ENCODE measurements around the gene CABCOCO1. TPM values are rescaled to one million over a fixed set of nuclear protein-coding genes. Genes with fewer than 3 reads are reported as not detected.

Gene CABCOCO1
- total and polyA plus RNA-seq, 9 of the 15 experiments (the other 6 are each of a cell fraction or from before 2014, with no cell fraction given), result 0.04 TPM; not detected in 8

GRCh38 chr10:61765176-61766087 lies 102.7 kb downstream of the CABCOCO1 start (continued):
- peak; percentile 34 for TF ChIP-seq DEAF1 (CRISPR knock-in tag; IDR thresholded peaks at IDR 0.05)
- TF ChIP-seq TBP (optimal IDR thresholded peaks at IDR 0.05; ENCODE audit: low read depth, low read length), result peak; percentile 58
- TF ChIP-seq ZNF354B (CRISPR knock-in tag; IDR thresholded peaks at IDR 0.05), result peak; percentile 86
- TF ChIP-seq LEF1 (IDR thresholded peaks at IDR 0.05), result peak; percentile 100
- peak; percentile 99 for TF ChIP-seq ZNF584 (CRISPR knock-in tag; IDR thresholded peaks at IDR 0.05; ENCODE audit: low read depth)
- TF ChIP-seq ZNF121 (CRISPR knock-in tag; conservative IDR thresholded peaks at IDR 0.05), result peak; percentile 20; the same call in 1 of the 2 replicates
- TF ChIP-seq ZSCAN29 (IDR thresholded peaks at IDR 0.05), result peak; percentile 75; the same call in 1 of the 2 replicates
- TF ChIP-seq PPARD (CRISPR knock-in tag; IDR thresholded peaks at IDR 0.05), result no peak
- no peak for TF ChIP-seq ID3 (CRISPR knock-in tag; IDR thresholded peaks at IDR 0.05)
- peak; percentile 99 for TF ChIP-seq ID3 (tag; IDR thresholded peaks at IDR 0.05)
- TF ChIP-seq RCOR1 (IDR thresholded peaks at IDR 0.05; ENCODE audit: borderline replicate concordance in 1 of 2, low read depth in 2 of 2, low read length in 2 of 2), result peak; percentile 99; a peak in 3 of 4 replicates
- no peak for TF ChIP-seq HMG20B (CRISPR knock-in tag; IDR thresholded peaks at IDR 0.05)
- TF ChIP-seq ADNP (tag; IDR thresholded peaks at IDR 0.05), result peak; percentile 86
- peak; percentile 99 for TF ChIP-seq ZNF197 (CRISPR knock-in tag; IDR thresholded peaks at IDR 0.05; ENCODE audit: low read depth)
- TF ChIP-seq FOXK2 (conservative IDR thresholded peaks at IDR 0.05 in 1 of 2, IDR thresholded peaks at IDR 0.05 in 1 of 2; ENCODE audit: low read depth in 2 of 2), result peak; percentile 93 to 97; a peak in 3 of 4 replicates
- peak; percentile 100 for TF ChIP-seq ELF4 (CRISPR knock-in tag; IDR thresholded peaks at IDR 0.05)
- TF ChIP-seq CHD4 (IDR thresholded peaks at IDR 0.05; ENCODE audit: insufficient read depth, insufficient replicate concordance, low read depth, low read length, poor library complexity, severe bottlenecking), result no peak
- peak; percentile 99 for TF ChIP-seq GATAD2B (IDR thresholded peaks at IDR 0.05; ENCODE audit: borderline replicate concordance)
- peak; percentile 59 for TF ChIP-seq RBFOX2 (IDR thresholded peaks at IDR 0.05; ENCODE audit: low read depth, low read length)
- TF ChIP-seq MXD1 (CRISPR knock-in tag; IDR thresholded peaks at IDR 0.05; ENCODE audit: borderline replicate concordance, poor library complexity, severe bottlenecking), result no peak
- TF ChIP-seq ELF1 (tag; IDR thresholded peaks at IDR 0.05), result peak; percentile 97
- peak; percentile 82; the same call in 1 of the 2 replicates for TF ChIP-seq ZNF79 (CRISPR knock-in tag; IDR thresholded peaks at IDR 0.05; ENCODE audit: low read depth)
- TF ChIP-seq ZNF395 (CRISPR knock-in tag; IDR thresholded peaks at IDR 0.05), result peak; percentile 99
- TF ChIP-seq ZNF507 (tag; conservative IDR thresholded peaks at IDR 0.05), result no peak
- peak; percentile 98 for TF ChIP-seq OTX1 (CRISPR knock-in tag; IDR thresholded peaks at IDR 0.05)

All from K562 (cell line).